Endothelial cell of umbilical vein (primary cell): ENCODE data around the gene ZSCAN20. TPM values are rescaled to one million over a fixed set of nuclear protein-coding genes. Genes with fewer than 3 reads are reported as not detected.

Source experiments
- BruUV-seq: library from RNA; stranded (reverse); fragments of 400-500 nt; replicated peaks from 2 replicates; lab custom pipeline; 2021; lab: Mats Ljungman, UMichigan
- CTCF ChIA-PET: fragments of 300-600, 350-600 bp; sonication (Branson Sonifier 250); formaldehyde crosslinking; loops from one replicate; lab custom pipeline; 2021; ENCODE audit warnings: antibody characterized with exemption, inconsistent platforms; lab: Charles Lee
- POLR2A ChIA-PET: fragments of 300-600, 350-600 bp; sonication (Branson Sonifier 250); formaldehyde crosslinking; loops from one replicate; lab custom pipeline; 2021; ENCODE audit warnings: antibody characterized with exemption, inconsistent platforms; lab: Charles Lee
- DNase-seq: peaks from one replicate; pipeline ENCODE4 v3.0.0-alpha.2; 2011; ENCODE audit warnings: low read depth, low spot score
- FAIRE-seq: peaks from 2 replicates; lab custom pipeline; 2011; peaks lifted over from hg19 to GRCh38; lab: Jason Lieb, UNC
- H2AFZ ChIP-seq: 2 replicates; pipeline ENCODE4 v1.6.0; 2012; ENCODE audit warnings: low read depth, low read length, control low read depth, inconsistent platforms
- H3K27ac ChIP-seq: 2 replicates; pipeline ENCODE4 v1.5.1; 2011; ENCODE audit warnings: low read depth, mild to moderate bottlenecking, control low read depth, low read length, moderate library complexity; ENCODE audit not compliant: insufficient read depth
- H3K27me3 ChIP-seq, 2 experiments: 2 replicates each; pipeline versions ENCODE4 v1.6.0 to v1.6.1; 2011; ENCODE audit warnings: low read length in 2 of 2, mixed read lengths in 1 of 2; ENCODE audit not compliant: control insufficient read depth in 2 of 2, insufficient read depth in 2 of 2
- H3K36me3 ChIP-seq, 2 experiments: 2 replicates in 1 of 2; 3 replicates in 1 of 2; pipeline ENCODE4 v1.5.1; 2011; ENCODE audit warnings: low read length in 2 of 2, mild to moderate bottlenecking in 1 of 2, moderate library complexity in 1 of 2; ENCODE audit not compliant: control insufficient read depth in 2 of 2, insufficient read depth in 2 of 2; ENCODE audit errors: extremely low read depth in 1 of 2
- H3K4me1 ChIP-seq: 3 replicates; pipeline ENCODE4 v1.5.1; 2011; ENCODE audit warnings: mild to moderate bottlenecking, low read length; ENCODE audit not compliant: control insufficient read depth, insufficient read depth; ENCODE audit errors: extremely low read depth
- H3K4me2 ChIP-seq: 2 replicates; pipeline ENCODE4 v1.6.1; 2011; ENCODE audit warnings: low read length, control low read depth, mixed read lengths; ENCODE audit not compliant: insufficient read depth
- H3K4me3 ChIP-seq, 3 experiments: fragments of 200-600 bp in 1 of 3; sonication (generic), shearing (Covaris generic) in 1 of 3; replicated peaks in 1 of 3; 2 replicates each; pipeline ENCODE4 v1.5.1; 2011 to 2016; ENCODE audit warnings: control low read depth in 3 of 3, low read length in 3 of 3, mild to moderate bottlenecking in 2 of 3, inconsistent platforms in 1 of 3, low read depth in 1 of 3, moderate library complexity in 1 of 3; ENCODE audit not compliant: insufficient read depth in 1 of 3
- H3K79me2 ChIP-seq: 2 replicates; pipeline ENCODE4 v1.6.0; 2012; ENCODE audit warnings: low read length, inconsistent platforms; ENCODE audit not compliant: control insufficient read depth, insufficient read depth
- H3K9ac ChIP-seq: replicated peaks from 2 replicates; pipeline ENCODE3; 2011; ENCODE audit warnings: low read length, control low read depth; ENCODE audit not compliant: insufficient read depth; ENCODE audit errors: extremely low read depth
- H3K9me1 ChIP-seq: replicated peaks from 3 replicates; pipeline ENCODE4 v1.6.0; 2011; ENCODE audit warnings: mild to moderate bottlenecking, low read length; ENCODE audit not compliant: control insufficient read depth, insufficient read depth; ENCODE audit errors: extremely low read depth
- H3K9me3 ChIP-seq: replicated peaks from 2 replicates; pipeline ENCODE4 v1.5.1; 2012; ENCODE audit warnings: low read length, inconsistent platforms; ENCODE audit not compliant: control insufficient read depth, insufficient read depth
- H4K20me1 ChIP-seq: replicated peaks from 2 replicates; pipeline ENCODE3; 2011; ENCODE audit warnings: mild to moderate bottlenecking, low read length; ENCODE audit not compliant: control insufficient read depth, insufficient read depth; ENCODE audit errors: extremely low read depth
- EZH2 ChIP-seq: IDR thresholded peaks from 2 replicates; pipeline ENCODE4 v1.6.1; 2012; ENCODE audit warnings: borderline replicate concordance, low read depth, mild to moderate bottlenecking, moderate library complexity, low read length, inconsistent platforms; ENCODE audit not compliant: severe bottlenecking
- FOS ChIP-seq: IDR thresholded peaks from 2 replicates; pipeline ENCODE4 v1.6.1; 2011; ENCODE audit warnings: mild to moderate bottlenecking, low read length, moderate library complexity, borderline replicate concordance; ENCODE audit not compliant: insufficient read depth
- GATA2 ChIP-seq: IDR thresholded peaks from 2 replicates; pipeline ENCODE4 v1.7.0; 2011; ENCODE audit warnings: low read depth, mild to moderate bottlenecking, moderate library complexity, mixed read lengths, low read length; ENCODE audit not compliant: insufficient read length, insufficient read depth
- JUN ChIP-seq: IDR thresholded peaks from 2 replicates; pipeline ENCODE4 v1.6.1; 2011; ENCODE audit warnings: borderline replicate concordance, low read depth; ENCODE audit not compliant: insufficient read length, insufficient read depth
- MYC ChIP-seq: IDR thresholded peaks from one replicate; pipeline ENCODE4 v1.6.1; 2011; ENCODE audit warnings: mild to moderate bottlenecking, low read depth, low read length
- POLR2A ChIP-seq: IDR thresholded peaks from 2 replicates; pipeline ENCODE4 v1.6.1; 2012; ENCODE audit warnings: low read depth, mild to moderate bottlenecking, control low read depth, low read length
- POLR2AphosphoS5 ChIP-seq: IDR thresholded peaks from 2 replicates; pipeline ENCODE4 v1.6.1; 2012; ENCODE audit warnings: low read depth, mild to moderate bottlenecking, control low read depth, low read length, moderate library complexity; ENCODE audit not compliant: insufficient read depth
- dilution Hi-C: fragments of 300-500 bp; cut with MboI; formaldehyde crosslinking; loops from one replicate; pipeline ENCODE4 v1.15.0; 2019; ENCODE audit warnings: low sequenced_read_pairs; ENCODE audit not compliant: extremely low pct_ligation_motif_present
- intact Hi-C: fragments of 100-400 bp; cut with micrococcal nuclease; formaldehyde crosslinking; loops from one replicate; pipeline ENCODE4 v1.10.0; 2022
- polyA plus RNA-seq, 4 experiments: library from polyadenylated mRNA; depleted of rRNA in 3 of 4; stranded (reverse) in 3 of 4; unstranded in 1 of 4; fragments of >200 nt; gene quantifications; 2 replicates each; pipeline versions ENCODE4 v1.2.1 to v1.2.3, GENCODE V29; 2011 to 2012; ENCODE audit warnings: missing spikeins in 1 of 4
- total RNA-seq: library from RNA; stranded (reverse); gene quantifications from 2 replicates; pipeline ENCODE4 v1.2.3, GENCODE V29; 2021
- TF ChIP-seq, protein P1 (sequence below), 2 donors: IDR thresholded peaks; 1 replicate in 1 of 2; 2 replicates in 1 of 2; pipeline ENCODE4 v1.5.1; 2011; ENCODE audit warnings: low read length in 2 of 2, mild to moderate bottlenecking in 2 of 2, moderate library complexity in 2 of 2, control low read depth in 1 of 2, inconsistent platforms in 1 of 2, low read depth in 1 of 2; ENCODE audit not compliant: insufficient read depth in 1 of 2; ENCODE audit errors: extremely low read depth in 1 of 2
- TF ChIP-seq, protein P2 (sequence below): IDR thresholded peaks from 2 replicates; pipeline ENCODE4 v1.6.1; 2011; ENCODE audit not compliant: insufficient read depth, insufficient read length

The ZSCAN20 gene
- total and polyA plus RNA-seq, 2 donors (not counting 3 experiments of a cell fraction or from before 2014, with no cell fraction given) = 1.2 to 5.8 TPM

DNA sequence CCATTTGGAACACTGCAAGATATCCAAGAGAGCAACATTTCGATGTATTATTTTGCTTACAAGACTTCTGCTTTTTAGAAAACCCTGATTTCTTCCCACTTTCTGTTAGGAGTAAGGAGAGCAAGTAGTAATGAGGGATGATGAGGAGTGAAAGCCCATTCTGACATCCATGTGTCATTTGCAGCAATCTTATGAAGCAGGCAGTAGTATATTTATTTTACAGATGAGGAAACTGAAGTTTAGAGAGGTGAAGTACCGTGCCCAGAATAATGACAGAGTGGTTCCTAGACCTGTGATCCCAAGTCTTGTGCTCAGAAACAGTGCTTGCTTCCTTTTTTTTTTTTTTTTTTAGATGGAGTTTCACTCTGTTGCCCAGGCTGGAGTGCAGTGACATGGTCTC, 7.1 kb upstream of the ZSCAN20 start:
- Histone ChIP-seq H3K4me1 (peaks cover 8% of the 10 kb centered on the region), H4K20me1 (no peaks in the 10 kb centered on the region), H3K9ac (no peak overlapping the region), H3K4me2 (no peak overlapping the region), H2AFZ (no peak overlapping the region), H3K27ac (no peak overlapping the region), H3K27me3 (no peaks in the 10 kb centered on the region), H3K79me2 (no peaks in the 10 kb centered on the region), H3K9me3 (no peaks in the 10 kb centered on the region), H3K4me3 (no peak overlapping the region), H3K36me3 (no peaks in the 10 kb centered on the region), H3K9me1 (no peaks in the 10 kb centered on the region)
- no TSS peak for BruUV-seq
- FAIRE-seq = no peak
- ChIA-PET POLR2A (no interaction called here), CTCF (no interaction called here)
- TF ChIP-seq POLR2A (no peak), FOS (no peak), POLR2AphosphoS5 (no peak), MYC (no peak), EZH2 (no peak), GATA2 (no peak), JUN (no peak)
- TF ChIP-seq, protein P1, sequence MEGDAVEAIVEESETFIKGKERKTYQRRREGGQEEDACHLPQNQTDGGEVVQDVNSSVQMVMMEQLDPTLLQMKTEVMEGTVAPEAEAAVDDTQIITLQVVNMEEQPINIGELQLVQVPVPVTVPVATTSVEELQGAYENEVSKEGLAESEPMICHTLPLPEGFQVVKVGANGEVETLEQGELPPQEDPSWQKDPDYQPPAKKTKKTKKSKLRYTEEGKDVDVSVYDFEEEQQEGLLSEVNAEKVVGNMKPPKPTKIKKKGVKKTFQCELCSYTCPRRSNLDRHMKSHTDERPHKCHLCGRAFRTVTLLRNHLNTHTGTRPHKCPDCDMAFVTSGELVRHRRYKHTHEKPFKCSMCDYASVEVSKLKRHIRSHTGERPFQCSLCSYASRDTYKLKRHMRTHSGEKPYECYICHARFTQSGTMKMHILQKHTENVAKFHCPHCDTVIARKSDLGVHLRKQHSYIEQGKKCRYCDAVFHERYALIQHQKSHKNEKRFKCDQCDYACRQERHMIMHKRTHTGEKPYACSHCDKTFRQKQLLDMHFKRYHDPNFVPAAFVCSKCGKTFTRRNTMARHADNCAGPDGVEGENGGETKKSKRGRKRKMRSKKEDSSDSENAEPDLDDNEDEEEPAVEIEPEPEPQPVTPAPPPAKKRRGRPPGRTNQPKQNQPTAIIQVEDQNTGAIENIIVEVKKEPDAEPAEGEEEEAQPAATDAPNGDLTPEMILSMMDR (IDR thresholded peaks at IDR 0.05; ENCODE audit: extremely low read depth in 1 of 2, insufficient read depth in 1 of 2, low read depth in 1 of 2, low read length in 2 of 2) = no peak
- TF ChIP-seq, protein P2, sequence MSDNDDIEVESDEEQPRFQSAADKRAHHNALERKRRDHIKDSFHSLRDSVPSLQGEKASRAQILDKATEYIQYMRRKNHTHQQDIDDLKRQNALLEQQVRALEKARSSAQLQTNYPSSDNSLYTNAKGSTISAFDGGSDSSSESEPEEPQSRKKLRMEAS = no peak
- intact Hi-C loops = no loop called here
- no peak for DNase-seq
- dilution Hi-C loops = no loop called here
